Endothelial cell of umbilical vein (primary cell): Measurements from ENCODE around the gene GPR157. TPM values are rescaled to one million over a fixed set of nuclear protein-coding genes. Genes with fewer than 3 reads are reported as not detected.

Source experiments
- BruUV-seq: library from RNA; stranded (reverse); fragments of 400-500 nt; replicated peaks from 2 replicates; lab custom pipeline; 2021; lab: Mats Ljungman, UMichigan
- CTCF ChIA-PET: fragments of 300-600, 350-600 bp; sonication (Branson Sonifier 250); formaldehyde crosslinking; loops from one replicate; lab custom pipeline; 2021; ENCODE audit warnings: antibody characterized with exemption, inconsistent platforms; lab: Charles Lee
- POLR2A ChIA-PET: fragments of 300-600, 350-600 bp; sonication (Branson Sonifier 250); formaldehyde crosslinking; loops from one replicate; lab custom pipeline; 2021; ENCODE audit warnings: antibody characterized with exemption, inconsistent platforms; lab: Charles Lee
- DNase-seq: peaks from one replicate; pipeline ENCODE4 v3.0.0-alpha.2; 2011; ENCODE audit warnings: low read depth, low spot score
- FAIRE-seq: peaks from 2 replicates; lab custom pipeline; 2011; peaks lifted over from hg19 to GRCh38; lab: Jason Lieb, UNC
- H2AFZ ChIP-seq: 2 replicates; pipeline ENCODE4 v1.6.0; 2012; ENCODE audit warnings: low read depth, low read length, control low read depth, inconsistent platforms
- H3K27ac ChIP-seq: 2 replicates; pipeline ENCODE4 v1.5.1; 2011; ENCODE audit warnings: low read depth, mild to moderate bottlenecking, control low read depth, low read length, moderate library complexity; ENCODE audit not compliant: insufficient read depth
- H3K27me3 ChIP-seq, 2 experiments: 2 replicates each; pipeline versions ENCODE4 v1.6.0 to v1.6.1; 2011; ENCODE audit warnings: low read length in 2 of 2, mixed read lengths in 1 of 2; ENCODE audit not compliant: control insufficient read depth in 2 of 2, insufficient read depth in 2 of 2
- H3K36me3 ChIP-seq, 2 experiments: 2 replicates in 1 of 2; 3 replicates in 1 of 2; pipeline ENCODE4 v1.5.1; 2011; ENCODE audit warnings: low read length in 2 of 2, mild to moderate bottlenecking in 1 of 2, moderate library complexity in 1 of 2; ENCODE audit not compliant: control insufficient read depth in 2 of 2, insufficient read depth in 2 of 2; ENCODE audit errors: extremely low read depth in 1 of 2
- H3K4me1 ChIP-seq: 3 replicates; pipeline ENCODE4 v1.5.1; 2011; ENCODE audit warnings: mild to moderate bottlenecking, low read length; ENCODE audit not compliant: control insufficient read depth, insufficient read depth; ENCODE audit errors: extremely low read depth
- H3K4me2 ChIP-seq: 2 replicates; pipeline ENCODE4 v1.6.1; 2011; ENCODE audit warnings: low read length, control low read depth, mixed read lengths; ENCODE audit not compliant: insufficient read depth
- H3K4me3 ChIP-seq, 3 experiments: fragments of 200-600 bp in 1 of 3; sonication (generic), shearing (Covaris generic) in 1 of 3; replicated peaks in 1 of 3; 2 replicates each; pipeline ENCODE4 v1.5.1; 2011 to 2016; ENCODE audit warnings: control low read depth in 3 of 3, low read length in 3 of 3, mild to moderate bottlenecking in 2 of 3, inconsistent platforms in 1 of 3, low read depth in 1 of 3, moderate library complexity in 1 of 3; ENCODE audit not compliant: insufficient read depth in 1 of 3
- H3K79me2 ChIP-seq: 2 replicates; pipeline ENCODE4 v1.6.0; 2012; ENCODE audit warnings: low read length, inconsistent platforms; ENCODE audit not compliant: control insufficient read depth, insufficient read depth
- H3K9ac ChIP-seq: replicated peaks from 2 replicates; pipeline ENCODE3; 2011; ENCODE audit warnings: low read length, control low read depth; ENCODE audit not compliant: insufficient read depth; ENCODE audit errors: extremely low read depth
- H3K9me1 ChIP-seq: replicated peaks from 3 replicates; pipeline ENCODE4 v1.6.0; 2011; ENCODE audit warnings: mild to moderate bottlenecking, low read length; ENCODE audit not compliant: control insufficient read depth, insufficient read depth; ENCODE audit errors: extremely low read depth
- H3K9me3 ChIP-seq: replicated peaks from 2 replicates; pipeline ENCODE4 v1.5.1; 2012; ENCODE audit warnings: low read length, inconsistent platforms; ENCODE audit not compliant: control insufficient read depth, insufficient read depth
- H4K20me1 ChIP-seq: replicated peaks from 2 replicates; pipeline ENCODE3; 2011; ENCODE audit warnings: mild to moderate bottlenecking, low read length; ENCODE audit not compliant: control insufficient read depth, insufficient read depth; ENCODE audit errors: extremely low read depth
- CTCF ChIP-seq, 2 donors: IDR thresholded peaks; 1 replicate in 1 of 2; 2 replicates in 1 of 2; pipeline ENCODE4 v1.5.1; 2011; ENCODE audit warnings: low read length in 2 of 2, mild to moderate bottlenecking in 2 of 2, moderate library complexity in 2 of 2, control low read depth in 1 of 2, inconsistent platforms in 1 of 2, low read depth in 1 of 2; ENCODE audit not compliant: insufficient read depth in 1 of 2; ENCODE audit errors: extremely low read depth in 1 of 2
- EZH2 ChIP-seq: IDR thresholded peaks from 2 replicates; pipeline ENCODE4 v1.6.1; 2012; ENCODE audit warnings: borderline replicate concordance, low read depth, mild to moderate bottlenecking, moderate library complexity, low read length, inconsistent platforms; ENCODE audit not compliant: severe bottlenecking
- FOS ChIP-seq: IDR thresholded peaks from 2 replicates; pipeline ENCODE4 v1.6.1; 2011; ENCODE audit warnings: mild to moderate bottlenecking, low read length, moderate library complexity, borderline replicate concordance; ENCODE audit not compliant: insufficient read depth
- GATA2 ChIP-seq: IDR thresholded peaks from 2 replicates; pipeline ENCODE4 v1.7.0; 2011; ENCODE audit warnings: low read depth, mild to moderate bottlenecking, moderate library complexity, mixed read lengths, low read length; ENCODE audit not compliant: insufficient read length, insufficient read depth
- JUN ChIP-seq: IDR thresholded peaks from 2 replicates; pipeline ENCODE4 v1.6.1; 2011; ENCODE audit warnings: borderline replicate concordance, low read depth; ENCODE audit not compliant: insufficient read length, insufficient read depth
- MAX ChIP-seq: IDR thresholded peaks from 2 replicates; pipeline ENCODE4 v1.6.1; 2011; ENCODE audit not compliant: insufficient read depth, insufficient read length
- MYC ChIP-seq: IDR thresholded peaks from one replicate; pipeline ENCODE4 v1.6.1; 2011; ENCODE audit warnings: mild to moderate bottlenecking, low read depth, low read length
- POLR2A ChIP-seq: IDR thresholded peaks from 2 replicates; pipeline ENCODE4 v1.6.1; 2012; ENCODE audit warnings: low read depth, mild to moderate bottlenecking, control low read depth, low read length
- POLR2AphosphoS5 ChIP-seq: IDR thresholded peaks from 2 replicates; pipeline ENCODE4 v1.6.1; 2012; ENCODE audit warnings: low read depth, mild to moderate bottlenecking, control low read depth, low read length, moderate library complexity; ENCODE audit not compliant: insufficient read depth
- dilution Hi-C: fragments of 300-500 bp; cut with MboI; formaldehyde crosslinking; loops from one replicate; pipeline ENCODE4 v1.15.0; 2019; ENCODE audit warnings: low sequenced_read_pairs; ENCODE audit not compliant: extremely low pct_ligation_motif_present
- intact Hi-C: fragments of 100-400 bp; cut with micrococcal nuclease; formaldehyde crosslinking; loops from one replicate; pipeline ENCODE4 v1.10.0; 2022
- polyA plus RNA-seq, 4 experiments: library from polyadenylated mRNA; depleted of rRNA in 3 of 4; stranded (reverse) in 3 of 4; unstranded in 1 of 4; fragments of >200 nt; gene quantifications; 2 replicates each; pipeline versions ENCODE4 v1.2.1 to v1.2.3, GENCODE V29; 2011 to 2012; ENCODE audit warnings: missing spikeins in 1 of 4
- total RNA-seq: library from RNA; stranded (reverse); gene quantifications from 2 replicates; pipeline ENCODE4 v1.2.3, GENCODE V29; 2021

The GPR157 gene
- total and polyA plus RNA-seq, 2 donors (not counting 3 experiments of a cell fraction or from before 2014, with no cell fraction given): 1.0 to 6.5 TPM

DNA sequence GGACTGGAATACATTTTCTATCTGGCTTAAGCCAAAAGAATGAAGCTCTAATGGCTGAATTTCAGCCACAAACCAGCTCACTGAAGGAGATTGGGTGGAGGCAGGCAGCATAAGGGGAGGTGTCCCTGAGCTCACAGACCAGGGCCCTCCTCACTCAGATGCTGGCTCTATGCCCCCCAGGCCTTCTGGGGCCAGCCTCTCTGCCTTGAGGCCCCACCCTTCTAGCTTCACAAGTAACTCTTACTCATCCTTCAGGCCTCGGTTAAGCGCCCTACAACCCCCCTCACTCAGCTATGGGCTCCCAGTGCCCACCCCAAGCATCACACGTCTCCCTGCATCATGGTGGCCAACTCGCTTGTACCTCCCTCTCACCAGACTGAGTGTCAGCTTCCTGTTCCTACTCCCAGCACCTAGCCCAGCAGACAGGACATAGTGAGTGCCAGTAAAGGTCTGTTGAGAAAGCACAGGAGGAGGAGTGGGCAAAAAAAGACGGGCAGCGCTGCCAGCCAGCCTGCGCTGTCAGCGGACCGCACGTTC is 40.8 kb upstream of the GPR157 start:
- peaks cover 14% of the 10 kb centered on the region for H3K4me1 ChIP-seq
- H3K9ac ChIP-seq: no peak overlapping the region
- POLR2A ChIA-PET: no interaction called here
- CTCF ChIA-PET: interaction anchor here (0.6 to 1.9 kb wide), 5 partner anchors 11 to 379 kb away, joined by 3 to 11 read pairs (median 3); no protein-coding TSS in a partner anchor
- H3K27ac ChIP-seq: no peak overlapping the region
- dilution Hi-C loops (no loop called here), intact Hi-C loops (no loop called here)
- no TSS peak for BruUV-seq
- DNase-seq (no peak), FAIRE-seq (no peak)
- no peaks in the 10 kb centered on the region for H3K9me3 ChIP-seq
- no peak overlapping the region for H3K4me3 ChIP-seq
- H4K20me1 ChIP-seq: no peaks in the 10 kb centered on the region
- H3K36me3 ChIP-seq: peaks cover 0 to 13% of the 10 kb centered on the region in 2 experiments
- H2AFZ ChIP-seq: no peak overlapping the region
- TF ChIP-seq GATA2: no peak
- TF ChIP-seq POLR2A: no peak
- no peak for TF ChIP-seq CTCF (IDR thresholded peaks at IDR 0.05; ENCODE audit: extremely low read depth in 1 of 2, insufficient read depth in 1 of 2, low read depth in 1 of 2, low read length in 2 of 2)
- no peak for TF ChIP-seq JUN
- TF ChIP-seq EZH2: no peak
- no peak for TF ChIP-seq MYC
- TF ChIP-seq POLR2AphosphoS5: no peak
- TF ChIP-seq MAX: no peak
- no peak for TF ChIP-seq FOS
- H3K9me1 ChIP-seq: no peaks in the 10 kb centered on the region
- no peaks in the 10 kb centered on the region for H3K27me3 ChIP-seq
- no peak overlapping the region for H3K4me2 ChIP-seq
- H3K79me2 ChIP-seq: peaks cover 98% of the 10 kb centered on the region
